IPS-NIHi7 (cell line): Measurements from ENCODE around the gene VIT.
A peak's percentile ranks its signal among the peaks of the same experiment; 100 is the strongest.

Source experiments
- DNase-seq: peaks from one replicate; pipeline ENCODE4 v3.0.0; 2012; ENCODE audit warnings: mixed read lengths; ENCODE audit errors: extremely low spot score

Gene VIT

DNA sequence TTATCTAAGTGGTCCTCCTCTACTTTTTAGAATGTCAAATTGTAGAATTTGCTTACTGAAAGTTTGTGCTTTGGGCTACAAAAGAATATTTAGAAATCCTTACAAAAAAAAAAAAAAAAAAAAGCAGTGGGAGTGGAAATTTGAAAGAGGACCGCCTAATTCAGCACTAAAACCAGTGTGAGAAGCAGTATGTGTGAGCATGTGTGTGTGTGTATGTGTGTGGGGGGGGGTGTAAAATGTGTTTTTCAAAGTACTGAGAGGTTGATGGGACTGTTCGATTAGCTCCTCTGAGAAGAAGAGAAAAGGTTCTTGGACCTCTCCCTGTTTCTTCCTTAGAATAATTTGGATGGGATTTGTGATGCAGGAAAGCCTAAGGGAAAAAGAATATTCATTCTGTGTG is at the start of gene VIT:
TSS of gene VIT (plus strand) at position 175 of the 400 bp plus-strand sequence. CDS start 19,664 bp downstream, outside the sequence.
- no peak for DNase-seq

DNA sequence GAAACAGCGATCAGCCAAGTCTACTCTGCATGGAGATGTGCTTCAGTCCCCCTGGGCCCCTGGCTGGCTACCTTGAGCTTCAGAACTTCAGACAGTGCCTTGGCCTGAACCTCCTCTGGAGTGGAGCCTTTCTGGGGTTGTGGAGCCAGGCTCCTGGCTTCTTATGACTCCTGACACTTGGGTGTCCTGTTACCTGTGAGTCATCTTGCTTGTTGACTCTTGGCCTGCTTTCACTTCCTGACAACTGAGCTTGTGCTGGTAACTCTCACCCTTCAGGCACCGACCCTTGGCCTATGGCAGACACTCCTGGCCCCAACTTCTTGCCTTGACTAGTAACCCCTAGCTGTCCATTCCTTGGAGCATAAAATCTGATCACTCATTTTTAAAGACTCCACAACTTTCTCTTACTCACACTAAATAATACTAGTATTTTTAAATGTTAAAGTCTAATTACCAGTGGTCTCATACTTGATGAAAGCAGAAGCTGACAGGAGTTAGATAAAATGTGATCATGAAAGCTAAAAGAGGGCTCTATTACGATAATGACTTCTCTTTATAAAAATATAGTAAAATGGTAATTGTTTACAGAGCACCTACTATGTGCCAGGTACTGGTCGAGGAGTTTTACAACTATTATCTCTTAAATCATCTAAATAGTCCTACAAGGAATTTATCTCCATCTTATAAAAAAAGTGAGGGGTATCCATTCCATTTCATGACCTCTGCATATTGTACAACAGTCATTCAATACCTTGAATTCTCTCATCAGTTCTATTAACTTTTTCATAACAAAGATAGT is 46.3 kb upstream of the VIT start:
- peak; percentile 70 for DNase-seq

GRCh38 chr2:36653155-36653554 is 43.4 kb upstream of the VIT start:
- DNase-seq: no peak

GRCh38 chr2:36653967-36654694 is 42.4 kb upstream of the VIT start:
- no peak for DNase-seq

DNA sequence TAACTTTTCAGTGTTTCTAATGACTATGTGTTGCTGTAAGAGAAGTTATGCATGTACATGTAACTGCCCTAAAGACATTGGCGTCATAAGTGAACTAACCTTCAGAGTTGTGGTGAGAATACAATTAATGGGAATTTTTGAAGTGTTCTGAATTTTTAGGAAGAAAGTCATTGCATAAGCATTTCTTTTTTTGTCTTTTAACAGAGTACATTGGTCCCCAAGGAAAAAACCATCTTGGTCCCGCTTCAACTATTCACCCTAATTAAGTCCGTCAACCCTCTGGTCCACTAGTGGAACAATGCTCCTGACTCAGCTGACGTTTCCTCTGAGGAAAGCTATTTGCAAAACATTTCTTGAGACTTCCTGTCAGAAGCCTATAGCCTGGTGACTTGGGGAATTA is 41.1 kb upstream of the VIT start:
- DNase-seq: no peak

GRCh38 chr2:36657703-36658102 is 38.8 kb upstream of the VIT start:
- no peak for DNase-seq

GRCh38 chr2:36658277-36658748 is 38.2 kb upstream of the VIT start:
- DNase-seq: no peak

- DNase-seq: no peak
Observed at GRCh38 chr2:36659218-36659617, 37.3 kb upstream of the VIT start.

- DNase-seq: no peak
Observed at GRCh38 chr2:36659872-36660312, 36.6 kb upstream of the VIT start.

- DNase-seq: no peak
Observed at GRCh38 chr2:36662638-36663037, 33.9 kb upstream of the VIT start.

DNA sequence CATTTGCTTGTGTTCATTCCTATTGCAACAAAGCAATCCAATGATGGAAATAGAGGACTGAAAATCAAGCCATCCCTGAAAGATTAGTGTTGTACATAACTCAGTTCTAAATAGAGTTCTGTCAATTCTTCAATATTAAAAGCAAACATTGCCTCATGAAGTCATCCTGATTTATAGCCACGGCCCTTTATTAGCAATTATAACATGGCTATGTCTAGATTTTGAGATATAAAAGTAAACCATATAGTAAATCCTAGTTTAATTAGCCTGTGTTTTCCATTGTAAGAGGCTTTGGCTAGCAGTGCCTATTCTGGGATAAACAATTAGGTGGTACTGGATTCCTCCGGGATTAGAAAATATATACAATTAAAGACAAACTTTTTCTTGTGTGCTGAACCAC is 33.2 kb upstream of the VIT start:
- DNase-seq: no peak

DNA sequence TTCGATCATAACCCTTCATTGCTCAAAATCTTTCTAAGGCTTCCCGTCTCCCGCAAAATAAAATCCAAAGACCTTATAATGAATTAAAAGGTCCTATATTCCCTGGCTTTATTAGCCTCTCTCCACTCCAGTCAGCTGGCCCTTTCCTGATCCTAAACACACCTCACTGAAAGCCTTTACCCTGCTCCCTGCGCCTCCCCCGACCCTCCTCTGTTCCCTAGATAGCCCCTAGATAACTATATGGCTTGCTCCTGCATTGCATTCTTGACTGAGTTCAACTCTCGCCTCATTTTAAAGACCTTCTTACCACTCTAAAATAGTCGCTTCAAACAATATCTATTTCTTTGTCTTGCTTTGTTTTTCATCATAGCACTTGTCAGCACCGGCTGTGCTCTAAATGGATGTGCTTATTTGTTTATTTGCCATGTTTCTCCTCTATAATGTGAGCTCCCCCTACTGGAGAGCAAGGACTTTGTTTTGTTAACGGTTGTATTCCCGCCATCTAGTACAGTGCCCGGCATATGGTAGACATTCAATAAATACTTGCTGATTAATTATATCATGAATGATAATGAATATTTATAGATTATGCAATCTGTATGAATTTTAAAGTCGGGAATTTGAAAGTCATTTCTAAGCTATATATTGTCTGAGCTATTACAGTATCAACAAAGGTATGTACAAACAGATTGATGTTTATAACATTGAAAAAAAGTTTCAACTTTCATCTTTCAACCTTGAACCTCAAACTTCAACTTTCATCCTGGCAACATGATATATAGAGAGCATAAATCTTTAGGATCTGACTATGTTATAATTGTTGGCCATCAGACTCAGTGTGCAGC is 32.4 kb upstream of the VIT start:
- peak; percentile 58 for DNase-seq

- DNase-seq: no peak
Observed at GRCh38 chr2:36664696-36665076, 31.8 kb upstream of the VIT start.

DNA sequence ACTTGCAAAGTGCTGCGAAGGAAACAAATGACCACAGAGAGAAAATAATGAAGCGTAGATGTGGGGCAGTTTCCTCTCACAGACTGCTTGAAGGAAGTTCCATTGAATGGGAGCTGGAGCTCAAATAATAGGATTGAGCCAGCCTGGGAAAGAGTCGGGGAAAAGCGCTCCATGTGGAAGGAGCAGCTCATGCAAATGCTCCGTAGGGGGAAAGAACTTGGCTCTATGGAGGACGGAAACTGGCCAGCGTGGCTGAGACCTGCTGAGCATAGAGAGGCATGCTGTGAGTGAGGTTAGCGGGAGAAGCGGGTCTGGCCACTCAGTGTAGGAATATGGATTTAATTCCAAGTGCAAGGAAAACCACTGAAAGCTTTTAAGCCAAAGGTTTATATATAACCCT is 28.6 kb upstream of the VIT start:
- peak; percentile 29 for DNase-seq

DNA sequence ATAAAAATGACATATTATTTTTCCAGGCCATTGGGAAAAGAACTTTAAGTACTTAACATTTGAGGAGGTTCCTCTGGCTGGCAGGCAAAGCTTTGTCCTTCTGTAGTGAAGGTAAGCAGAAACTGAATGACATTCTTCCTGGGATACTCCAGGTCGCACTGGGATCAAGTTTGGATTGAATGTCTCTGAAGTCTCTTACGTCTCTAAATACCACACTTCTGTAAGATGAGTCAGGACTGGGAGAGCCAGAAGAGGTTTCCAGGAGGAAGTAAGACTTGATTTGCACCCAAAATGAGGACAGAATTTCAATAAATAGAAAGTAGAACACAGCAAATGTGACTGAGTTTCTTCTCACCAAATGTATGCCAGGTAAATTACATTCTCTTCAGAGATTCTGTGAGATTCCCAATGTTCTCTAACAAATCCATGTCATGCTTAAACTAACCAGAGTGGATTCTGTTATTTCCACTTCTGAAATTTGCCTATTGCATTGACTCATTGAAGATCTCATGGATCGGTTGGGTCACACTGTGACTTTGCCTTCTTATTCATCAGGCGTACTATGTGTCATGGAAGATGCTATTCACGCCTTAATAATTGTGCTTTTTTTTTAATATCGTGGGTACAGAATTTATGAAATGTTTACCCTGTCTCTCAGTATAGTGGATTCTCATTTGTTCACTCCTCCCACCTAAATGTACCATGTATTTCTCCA is 25.5 kb upstream of the VIT start:
- no peak for DNase-seq

GRCh38 chr2:36671731-36672130 is 24.8 kb upstream of the VIT start:
- no peak for DNase-seq

- peak; percentile 23 for DNase-seq
Observed at GRCh38 chr2:36672199-36672598, 24.3 kb upstream of the VIT start.

DNA sequence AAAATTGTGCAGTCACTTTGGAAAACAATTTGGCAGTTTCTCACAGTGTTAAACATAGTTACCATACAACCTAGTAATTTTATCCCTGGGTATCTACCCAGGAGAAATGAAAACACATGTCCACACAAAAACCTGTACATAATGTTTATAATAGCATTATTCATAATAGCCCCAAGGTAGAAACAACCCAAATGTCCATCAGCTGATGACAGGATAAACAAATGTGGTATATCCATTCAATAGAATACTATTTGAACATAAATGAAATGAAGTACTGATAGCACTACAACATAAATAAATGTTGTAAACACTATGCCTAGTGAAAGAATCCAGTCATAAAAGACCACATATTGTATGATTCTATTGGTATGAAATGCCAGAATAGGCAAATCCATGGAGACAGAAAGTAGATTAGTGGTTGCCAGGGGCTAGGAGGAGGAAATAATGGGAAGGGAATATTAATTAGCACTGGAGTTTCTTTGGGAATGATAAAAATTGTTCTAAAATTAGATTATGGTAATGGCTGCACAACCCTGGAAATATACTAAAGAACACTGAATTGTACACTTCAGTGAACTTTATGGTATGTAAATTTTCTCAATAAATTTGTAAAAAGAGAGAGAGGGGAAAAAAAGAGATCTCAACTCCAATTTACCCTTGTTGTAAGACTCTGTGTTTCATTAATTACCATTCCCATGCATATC is 20.8 kb upstream of the VIT start:
- DNase-seq: no peak

DNA sequence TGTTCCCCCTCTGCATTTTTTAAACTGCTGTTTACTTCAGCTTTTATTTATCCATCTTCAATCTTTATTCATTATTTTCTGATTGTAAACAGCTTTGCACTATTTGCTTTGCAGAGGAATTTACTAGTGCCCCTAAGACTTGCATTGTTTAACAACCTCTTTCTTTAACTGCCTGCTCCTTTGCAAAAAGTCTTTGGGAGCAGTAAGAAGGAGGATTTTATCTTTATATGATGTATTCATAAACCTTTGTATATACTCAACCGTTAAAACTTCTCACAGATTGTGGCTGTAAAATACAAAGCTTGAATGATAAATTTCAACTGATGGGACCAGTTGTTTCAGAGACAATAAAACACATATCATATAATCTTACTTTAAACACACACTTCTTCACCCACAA is 20.1 kb upstream of the VIT start:
- no peak for DNase-seq

GRCh38 chr2:36677386-36677785 is 19.1 kb upstream of the VIT start:
- DNase-seq: no peak
